ENCODE measurements around the gene PIK3CD.

Gene PIK3CD

DNA sequence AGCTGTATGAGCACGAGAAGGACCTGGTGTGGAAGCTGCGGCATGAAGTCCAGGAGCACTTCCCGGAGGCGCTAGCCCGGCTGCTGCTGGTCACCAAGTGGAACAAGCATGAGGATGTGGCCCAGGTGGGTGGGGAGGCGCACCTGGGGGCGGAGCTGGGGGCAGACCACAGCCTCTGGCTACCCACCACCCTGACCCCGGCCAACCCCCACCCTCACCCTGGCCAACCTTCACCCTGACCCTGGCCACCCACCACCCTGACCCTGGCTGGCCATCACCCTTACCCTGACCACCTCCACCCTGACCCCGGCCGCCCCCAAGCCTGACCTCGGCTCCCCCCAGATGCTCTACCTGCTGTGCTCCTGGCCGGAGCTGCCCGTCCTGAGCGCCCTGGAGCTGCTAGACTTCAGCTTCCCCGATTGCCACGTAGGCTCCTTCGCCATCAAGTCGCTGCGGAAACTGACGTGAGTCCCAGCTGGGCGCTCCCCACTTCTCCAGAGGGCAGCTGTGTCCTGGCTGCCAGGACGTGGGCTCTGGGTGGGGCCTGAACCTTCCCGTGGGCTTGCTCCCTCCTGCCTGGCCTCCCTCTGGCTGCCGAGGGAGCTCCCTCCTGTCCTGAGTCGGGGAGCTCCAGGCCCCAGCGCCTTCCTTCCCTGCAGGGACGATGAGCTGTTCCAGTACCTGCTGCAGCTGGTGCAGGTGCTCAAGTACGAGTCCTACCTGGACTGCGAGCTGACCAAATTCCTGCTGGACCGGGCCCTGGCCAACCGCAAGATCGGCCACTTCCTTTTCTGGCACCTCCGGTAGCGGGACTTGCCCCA, 69.5 kb downstream of the PIK3CD start:
- no peak for DNase-seq

DNA sequence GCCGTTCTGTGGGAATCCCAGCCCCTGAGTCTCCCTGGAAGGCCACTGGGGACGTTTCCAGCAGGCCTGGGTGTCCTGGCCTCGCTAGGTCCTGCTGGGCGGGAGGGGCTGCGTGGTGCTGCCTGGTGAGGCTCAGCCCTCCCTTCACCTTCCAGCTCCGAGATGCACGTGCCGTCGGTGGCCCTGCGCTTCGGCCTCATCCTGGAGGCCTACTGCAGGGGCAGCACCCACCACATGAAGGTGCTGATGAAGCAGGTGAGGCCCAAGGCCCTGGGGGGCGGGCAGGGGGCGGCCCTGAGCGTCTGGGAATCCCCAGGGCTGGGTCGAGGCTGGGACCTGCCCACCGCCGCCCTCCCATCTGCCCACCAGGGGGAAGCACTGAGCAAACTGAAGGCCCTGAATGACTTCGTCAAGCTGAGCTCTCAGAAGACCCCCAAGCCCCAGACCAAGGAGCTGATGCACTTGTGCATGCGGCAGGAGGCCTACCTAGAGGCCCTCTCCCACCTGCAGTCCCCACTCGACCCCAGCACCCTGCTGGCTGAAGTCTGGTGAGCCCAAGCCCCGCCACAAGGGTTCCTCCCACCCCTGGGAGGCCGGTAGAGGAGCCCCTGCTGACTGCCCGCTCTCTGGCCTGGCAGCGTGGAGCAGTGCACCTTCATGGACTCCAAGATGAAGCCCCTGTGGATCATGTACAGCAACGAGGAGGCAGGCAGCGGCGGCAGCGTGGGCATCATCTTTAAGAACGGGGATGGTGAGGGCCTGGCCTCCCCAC, 70.3 kb downstream of the PIK3CD start:
- DNase-seq: peak; percentile 75 to 79

- DNase-seq: no peak
Measured at GRCh38 chr1:9722378-9722749, 70.8 kb downstream of the PIK3CD start.

DNA sequence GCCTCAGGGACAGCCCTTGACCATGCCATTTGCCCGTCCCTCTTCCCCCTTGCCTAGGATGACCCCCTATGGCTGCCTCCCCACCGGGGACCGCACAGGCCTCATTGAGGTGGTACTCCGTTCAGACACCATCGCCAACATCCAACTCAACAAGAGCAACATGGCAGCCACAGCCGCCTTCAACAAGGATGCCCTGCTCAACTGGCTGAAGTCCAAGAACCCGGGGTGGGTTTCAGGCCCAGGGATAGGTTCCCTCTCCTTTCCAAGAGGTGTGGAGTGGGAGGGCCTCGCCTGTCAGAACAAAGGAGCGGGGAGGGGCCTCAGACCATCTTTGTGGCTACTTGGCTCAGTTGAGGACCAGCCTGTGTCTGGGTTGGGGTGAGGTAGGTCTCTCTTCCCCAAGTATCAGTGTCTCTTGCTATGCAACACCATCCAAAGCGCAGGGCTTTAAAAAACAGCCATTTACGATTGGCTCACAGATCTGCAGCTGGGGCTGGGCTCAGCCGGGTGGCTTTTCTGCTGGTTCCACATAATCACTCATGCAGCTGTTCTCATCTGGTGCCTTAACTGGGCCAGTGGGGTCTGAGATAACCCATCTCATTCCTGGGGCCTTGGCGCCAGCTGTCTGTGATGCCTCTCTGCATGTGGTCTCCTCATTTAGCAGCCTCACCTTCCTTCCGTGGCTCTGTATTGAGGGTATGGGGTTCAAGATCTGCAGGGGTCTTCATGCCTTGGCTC, 71.7 kb downstream of the PIK3CD start:
- no peak for DNase-seq

- no peak for DNase-seq
Measured at GRCh38 chr1:9723926-9724325, 72.4 kb downstream of the PIK3CD start.

GRCh38 chr1:9724706-9725476, 73.4 kb downstream of the PIK3CD start:
- DNase-seq: peak; percentile 65 to 66

- no peak for DNase-seq
Measured at GRCh38 chr1:9726406-9726805, 74.9 kb downstream of the PIK3CD start.

- DNase-seq: no peak
Measured at GRCh38 chr1:9726905-9727595, 75.5 kb downstream of the PIK3CD start.

DNA sequence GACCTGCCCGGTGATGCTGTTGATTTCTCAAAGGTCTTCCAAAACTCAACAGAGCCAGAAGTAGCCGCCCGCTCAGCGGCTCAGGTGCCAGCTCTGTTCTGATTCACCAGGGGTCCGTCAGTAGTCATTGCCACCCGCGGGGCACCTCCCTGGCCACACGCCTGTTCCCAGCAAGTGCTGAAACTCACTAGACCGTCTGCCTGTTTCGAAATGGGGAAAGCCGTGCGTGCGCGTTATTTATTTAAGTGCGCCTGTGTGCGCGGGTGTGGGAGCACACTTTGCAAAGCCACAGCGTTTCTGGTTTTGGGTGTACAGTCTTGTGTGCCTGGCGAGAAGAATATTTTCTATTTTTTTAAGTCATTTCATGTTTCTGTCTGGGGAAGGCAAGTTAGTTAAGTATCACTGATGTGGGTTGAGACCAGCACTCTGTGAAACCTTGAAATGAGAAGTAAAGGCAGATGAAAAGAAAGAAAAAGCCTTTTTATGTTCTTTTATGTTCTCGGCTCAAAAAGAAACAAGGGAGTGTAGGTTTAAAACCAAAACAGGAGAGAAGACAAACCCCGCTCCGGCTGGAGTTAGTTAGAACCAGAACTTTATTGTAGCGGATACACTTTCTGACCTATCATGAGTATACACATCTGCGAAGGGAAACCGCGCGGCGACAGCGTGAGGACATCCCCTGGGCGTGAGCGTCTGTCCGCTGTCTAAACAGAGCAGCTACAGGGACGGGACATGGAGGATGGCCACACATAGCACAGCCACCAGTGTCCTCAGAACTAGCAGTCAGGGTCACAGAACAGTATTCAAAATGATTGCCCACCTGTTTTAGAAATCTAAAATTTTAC, 77.1 kb downstream of the PIK3CD start:
- DNase-seq: peak; percentile 33 to 34

- no peak for DNase-seq
Measured at GRCh38 chr1:9729523-9729922, 78.0 kb downstream of the PIK3CD start.

DNA sequence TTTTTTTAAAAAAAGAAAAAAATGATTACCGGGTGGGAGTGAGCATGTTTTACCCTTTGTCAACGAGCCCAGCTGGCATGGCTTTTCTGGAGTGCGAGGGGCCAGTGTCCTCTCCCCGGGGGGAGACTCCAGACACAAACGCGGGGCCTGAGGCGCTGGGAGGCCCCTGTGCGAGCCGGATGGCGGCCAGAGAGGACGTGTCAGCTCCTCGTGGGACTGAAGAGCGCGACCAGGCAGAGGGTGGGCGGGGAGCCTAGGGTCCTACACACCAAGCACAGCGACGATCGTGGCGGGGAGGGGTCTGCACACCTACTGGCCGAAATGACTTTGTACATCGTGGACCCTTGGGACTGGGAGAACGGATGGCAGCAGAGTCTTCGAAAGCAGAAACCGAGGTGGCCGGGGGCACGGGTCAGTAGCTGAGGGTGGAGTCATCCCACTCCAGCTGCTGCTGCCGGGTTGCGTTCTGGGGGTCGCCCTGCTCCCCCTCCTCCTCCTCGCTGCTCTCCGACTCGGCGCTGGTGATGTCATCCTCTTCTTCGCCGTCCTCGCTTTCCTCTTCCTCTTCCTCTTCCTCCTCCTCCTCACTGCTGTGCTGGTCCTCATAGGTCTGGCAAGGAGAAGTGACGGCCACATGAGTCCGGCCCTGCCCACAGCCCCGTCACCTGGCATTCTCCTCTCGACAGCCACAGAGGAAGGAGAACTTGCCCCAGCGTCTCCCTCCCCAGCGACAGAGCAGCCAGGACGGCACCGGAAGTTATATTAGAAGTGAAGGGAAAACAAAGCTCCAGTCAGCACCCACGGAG, 78.8 kb downstream of the PIK3CD start:
- DNase-seq: no peak

DNA sequence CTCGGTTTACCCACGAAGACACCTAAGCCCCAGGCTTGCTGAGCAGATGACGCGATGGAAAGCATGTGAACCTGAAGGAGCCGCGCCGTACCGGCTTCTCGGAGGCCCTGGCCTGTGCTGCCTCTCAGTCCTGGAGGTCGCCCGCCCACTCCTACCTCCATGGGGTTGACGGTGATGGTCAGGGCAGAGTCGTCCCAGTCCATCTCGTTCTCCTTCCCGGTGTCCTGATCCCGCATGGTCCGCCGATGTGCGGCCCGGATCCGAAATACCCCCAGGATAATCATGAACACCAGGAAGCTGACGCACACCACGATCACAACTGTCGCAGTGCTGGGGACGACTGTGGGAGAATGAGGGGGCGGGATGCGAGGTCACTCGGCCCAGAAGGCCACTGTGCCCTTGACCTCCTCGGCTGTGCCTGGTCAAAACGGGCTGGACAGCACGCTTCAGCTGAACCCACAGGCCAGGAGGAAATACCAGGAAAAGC, 79.6 kb downstream of the PIK3CD start:
- no peak for DNase-seq

DNA sequence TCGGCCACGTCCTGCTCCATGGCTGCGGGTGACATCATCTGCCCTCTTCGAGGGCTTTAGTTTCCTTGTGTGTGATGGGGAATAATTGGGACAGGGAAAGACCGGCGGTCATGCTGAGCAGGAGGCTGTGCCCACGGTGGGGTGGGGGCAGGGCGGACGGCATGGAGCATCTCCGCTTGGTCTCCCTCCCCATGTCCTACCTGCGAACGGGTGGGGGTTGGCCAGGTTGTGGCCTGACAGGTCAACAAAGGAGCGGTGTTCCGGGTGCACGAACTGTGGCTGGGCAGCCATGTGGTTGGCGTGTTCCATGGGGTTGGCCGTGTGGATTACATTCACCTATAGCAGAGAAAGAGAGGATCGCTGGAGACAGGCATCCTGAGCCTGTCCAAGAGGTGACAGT, 80.0 kb downstream of the PIK3CD start:
- no peak for DNase-seq

DNA sequence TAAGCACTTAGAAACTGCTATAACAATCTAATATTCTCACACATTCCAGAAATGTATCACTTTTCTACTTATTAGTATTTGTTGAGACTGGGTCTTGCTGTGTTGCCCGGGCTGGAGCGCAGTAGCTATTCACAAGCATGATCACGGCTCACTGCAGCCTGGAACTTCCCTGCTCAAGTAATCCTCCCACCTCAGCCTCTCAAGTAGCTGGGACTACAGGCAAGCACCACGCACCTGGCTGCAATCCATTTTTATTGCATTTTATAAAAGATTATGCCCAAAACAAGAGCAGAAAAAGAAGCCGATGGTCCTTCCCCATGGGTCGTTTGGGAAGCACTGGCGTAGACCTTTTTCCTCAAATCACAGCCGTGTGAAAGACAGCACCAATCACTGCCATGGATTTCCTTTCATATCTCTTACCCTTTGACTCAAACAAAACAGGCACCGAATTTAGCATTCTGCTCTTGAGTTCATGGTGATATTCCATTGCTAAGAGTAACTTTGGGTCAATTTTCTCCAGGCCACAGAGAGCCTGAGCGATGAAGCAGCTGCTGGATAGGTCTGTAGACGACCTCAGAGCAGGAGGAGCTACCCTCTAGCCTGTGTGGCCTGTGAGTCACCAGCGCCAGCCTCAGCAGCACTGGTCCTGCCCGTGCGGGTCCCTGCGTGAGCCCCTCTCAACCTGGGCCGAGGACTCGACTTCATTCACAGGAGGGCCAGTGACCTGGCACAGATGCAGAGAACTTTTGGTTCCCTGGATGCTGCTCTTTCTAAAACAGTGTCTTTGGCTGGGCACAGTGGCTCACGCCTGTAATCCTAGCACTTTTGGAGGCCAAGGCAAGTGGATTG, 80.8 kb downstream of the PIK3CD start:
- no peak for DNase-seq

DNA sequence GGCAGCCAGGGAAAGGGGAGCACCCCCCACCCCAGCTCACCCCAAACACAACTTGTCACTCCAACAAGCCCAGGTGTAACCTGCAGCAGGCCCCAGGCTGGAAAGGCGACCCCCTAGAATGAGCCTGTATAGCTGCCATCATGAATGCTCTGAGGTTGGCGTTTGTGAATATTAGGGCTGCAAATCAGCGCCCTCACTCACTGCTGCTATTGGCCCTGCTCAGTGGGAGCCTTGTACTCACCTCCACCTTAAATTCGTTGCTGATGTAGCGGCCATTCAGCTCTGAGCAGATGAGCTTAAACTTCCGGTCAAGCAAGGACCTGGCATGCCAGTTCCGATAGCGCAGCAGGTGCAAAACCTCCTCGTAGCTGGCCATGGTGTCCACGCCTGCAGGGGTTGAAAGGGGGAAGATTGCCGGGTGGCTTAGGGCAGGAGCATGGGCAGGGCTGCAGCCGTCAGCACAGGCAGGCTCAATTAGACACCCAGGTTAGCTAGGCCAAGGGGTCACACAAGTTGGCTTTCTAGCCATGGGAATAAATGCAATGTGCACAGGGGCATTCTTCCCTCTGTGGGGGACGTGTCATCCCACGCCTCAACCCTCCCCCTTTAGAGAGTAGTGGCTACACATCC, 81.7 kb downstream of the PIK3CD start:
- DNase-seq: no peak

DNA sequence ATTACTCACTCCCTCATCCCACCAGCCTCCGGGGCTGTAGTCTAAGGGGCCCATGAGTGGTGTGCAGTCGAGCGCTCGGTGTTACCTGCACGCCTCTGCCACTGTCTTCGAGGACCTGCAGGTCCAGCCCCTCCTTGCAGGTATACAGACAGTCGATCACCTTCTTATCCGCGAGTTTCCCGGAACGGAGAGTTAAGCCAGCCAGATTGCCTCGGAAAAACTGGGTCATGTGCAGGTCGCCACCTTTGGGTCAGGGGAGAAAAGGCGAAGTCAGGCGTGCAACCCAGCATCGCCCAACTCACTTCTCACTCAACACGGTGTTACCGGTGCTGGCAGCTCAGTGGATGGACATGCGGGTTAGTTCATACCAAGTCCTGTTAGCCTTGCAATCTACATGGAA, 84.3 kb downstream of the PIK3CD start:
- no peak for DNase-seq

- no peak for DNase-seq
Measured at GRCh38 chr1:9736241-9736640, 84.7 kb downstream of the PIK3CD start.

- DNase-seq: no peak
Measured at GRCh38 chr1:9737057-9737456, 85.5 kb downstream of the PIK3CD start.

DNA sequence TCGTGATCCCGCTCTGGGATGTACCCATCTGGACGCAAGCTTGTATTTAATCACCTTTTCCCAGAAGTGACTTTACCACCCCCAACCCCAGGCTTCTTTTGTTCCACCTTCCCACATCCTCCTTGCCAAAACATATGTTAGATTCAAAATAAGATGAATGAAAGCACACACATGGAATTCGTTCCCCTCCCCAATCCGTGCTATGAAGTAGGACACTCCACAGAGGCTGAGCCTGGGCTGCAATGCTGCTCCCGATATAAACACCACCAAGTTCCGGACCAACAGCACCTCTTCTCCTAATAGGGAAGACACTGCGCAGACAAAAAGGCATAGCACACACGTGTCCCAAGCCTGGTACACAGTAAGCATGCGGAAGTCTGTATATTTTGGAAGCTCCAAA, 86.1 kb downstream of the PIK3CD start:
- no peak for DNase-seq
